Measurements from ENCODE around the gene RAB3GAP1. TPM values are rescaled to one million over a fixed set of nuclear protein-coding genes. Genes with fewer than 3 reads are reported as not detected.
"Not testable (repeated sequence)": the region's sequence is repeated elsewhere in the genome, so short reads cannot be mapped to it uniquely, and the experiment has no call there.

RAB3GAP1 gene
- total RNA-seq, 1 donor from 2014 or later = 89.7 TPM

- DNase-seq = no peak
These were observed 3.2 kb downstream of the RAB3GAP1 start for GRCh38 chr2:135055182-135055786.

DNA sequence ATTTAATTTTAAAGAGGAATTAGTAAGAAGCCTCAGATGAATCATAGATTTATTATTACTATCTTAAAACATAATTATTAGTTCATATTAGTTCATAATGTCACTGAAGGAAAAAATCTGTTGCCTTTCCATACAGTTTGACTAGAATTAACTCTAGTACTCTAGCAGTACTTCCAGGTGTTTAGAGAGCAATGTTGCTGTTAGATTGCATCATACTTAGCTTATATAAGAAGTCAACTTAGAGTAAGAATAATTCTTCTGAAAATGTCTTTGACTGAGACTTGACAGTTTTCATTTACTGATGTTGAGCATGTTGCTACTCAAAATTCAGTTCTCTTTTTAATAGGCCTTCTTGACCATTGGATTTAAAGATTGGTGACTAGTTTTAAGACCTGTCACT lies 4.7 kb downstream of the RAB3GAP1 start:
- DNase-seq = no peak

GRCh38 chr2:135059577-135059976 lies 7.5 kb downstream of the RAB3GAP1 start:
- no peak for DNase-seq

DNA sequence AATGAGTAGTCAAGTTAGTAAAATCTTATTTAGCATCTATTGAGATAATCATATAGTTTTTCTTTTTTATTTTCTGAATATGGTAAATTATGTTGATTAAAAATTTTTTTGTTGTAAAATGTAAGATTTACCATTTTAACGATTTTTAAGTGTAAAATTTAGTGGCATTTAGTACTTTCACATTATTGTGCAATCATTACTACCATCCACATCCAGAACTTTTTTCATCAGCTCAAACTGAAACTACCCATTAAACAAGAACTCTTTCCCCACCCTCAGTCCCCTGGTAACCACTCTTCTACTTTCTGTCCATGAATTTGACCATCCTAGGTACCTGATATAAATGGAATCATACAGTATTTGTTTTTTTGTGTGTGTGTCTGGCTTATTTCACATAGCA lies 11.1 kb downstream of the RAB3GAP1 start:
- no peak for DNase-seq

GRCh38 chr2:135064149-135064548 lies 12.1 kb downstream of the RAB3GAP1 start:
- DNase-seq = no peak

GRCh38 chr2:135066710-135067109 lies 14.6 kb downstream of the RAB3GAP1 start:
- no peak for DNase-seq

DNA sequence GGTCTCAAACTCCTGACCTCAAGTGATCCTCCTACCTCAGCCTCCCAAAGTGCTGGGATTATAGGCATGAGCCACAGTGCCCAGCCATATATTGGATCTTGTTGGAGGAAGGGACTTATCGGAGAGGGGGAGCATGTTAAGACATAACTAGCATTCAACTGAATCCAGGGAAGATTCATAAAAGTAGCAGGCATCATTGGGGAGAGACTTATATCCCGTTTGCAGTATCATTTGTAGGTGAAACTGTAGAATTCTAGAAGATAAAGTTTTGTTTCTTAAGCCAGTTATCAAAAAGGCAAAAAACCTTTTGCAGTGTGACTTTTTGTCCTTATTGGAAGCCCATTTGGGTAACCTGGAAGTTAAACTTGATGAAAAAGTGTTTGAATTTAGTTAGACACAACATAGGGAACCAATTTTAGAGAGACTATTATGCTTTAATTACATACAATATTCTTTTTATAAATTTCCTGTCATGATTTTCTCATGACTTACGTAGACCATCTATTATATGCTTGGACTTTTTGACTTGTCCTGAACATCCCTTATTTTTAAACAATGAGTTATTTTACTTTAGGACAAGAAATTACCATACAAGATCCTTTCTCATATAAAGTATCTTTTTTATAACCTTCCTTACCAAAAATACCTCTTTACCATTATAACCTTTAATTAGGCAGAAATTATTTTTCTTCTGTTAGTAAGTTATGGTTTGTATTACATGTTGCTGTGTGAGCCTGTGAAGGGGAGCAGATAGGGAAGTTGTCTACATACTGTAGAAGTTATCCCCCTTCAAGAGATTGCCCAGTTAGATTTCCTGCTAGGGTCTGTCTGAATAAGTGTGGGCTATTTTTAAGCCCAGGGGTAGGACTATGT lies 20.3 kb downstream of the RAB3GAP1 start:
- no peak for DNase-seq

GRCh38 chr2:135074216-135074615 lies 22.1 kb downstream of the RAB3GAP1 start:
- no peak for DNase-seq

- no peak for DNase-seq
These were observed 24.5 kb downstream of the RAB3GAP1 start for GRCh38 chr2:135076556-135076955.

DNA sequence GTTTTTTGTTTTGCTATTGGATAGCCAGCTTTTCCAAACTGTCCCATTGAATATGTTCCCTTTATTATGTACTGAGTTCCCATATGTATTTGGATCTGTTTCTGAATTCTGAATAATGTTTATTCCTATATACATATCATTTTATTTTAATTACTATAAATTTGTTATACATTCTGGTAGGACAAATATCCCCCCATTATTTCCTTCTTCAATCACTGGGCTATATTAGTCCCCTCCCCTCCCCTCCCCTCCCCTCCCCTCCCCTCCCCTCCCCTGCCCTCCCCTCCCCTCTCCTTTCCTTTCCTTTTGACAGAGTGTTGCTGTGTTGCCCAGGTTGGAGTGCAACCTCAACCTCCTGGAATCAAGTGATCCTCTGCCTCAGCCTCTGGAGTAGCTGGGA lies 26.3 kb downstream of the RAB3GAP1 start:
- no peak for DNase-seq

DNA sequence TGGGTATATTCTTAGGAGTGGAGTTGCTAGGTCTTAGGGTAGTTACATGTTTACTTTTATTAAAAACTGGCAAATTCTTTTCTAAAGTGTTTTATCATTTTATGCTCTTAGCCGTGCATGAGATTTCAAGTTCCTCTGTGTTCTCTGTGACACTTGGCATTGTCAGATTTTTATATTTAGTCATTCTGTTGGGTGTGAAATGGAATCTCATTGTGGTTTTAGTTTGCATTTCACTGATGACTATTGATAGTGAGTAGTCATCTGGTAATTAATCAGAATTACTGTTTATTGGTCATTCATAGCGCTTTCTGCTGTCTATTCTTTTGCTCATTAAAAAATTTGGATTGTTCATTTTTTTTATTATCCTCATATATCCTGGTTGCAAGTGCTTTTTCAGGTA lies 34.1 kb downstream of the RAB3GAP1 start:
- DNase-seq = no peak

DNA sequence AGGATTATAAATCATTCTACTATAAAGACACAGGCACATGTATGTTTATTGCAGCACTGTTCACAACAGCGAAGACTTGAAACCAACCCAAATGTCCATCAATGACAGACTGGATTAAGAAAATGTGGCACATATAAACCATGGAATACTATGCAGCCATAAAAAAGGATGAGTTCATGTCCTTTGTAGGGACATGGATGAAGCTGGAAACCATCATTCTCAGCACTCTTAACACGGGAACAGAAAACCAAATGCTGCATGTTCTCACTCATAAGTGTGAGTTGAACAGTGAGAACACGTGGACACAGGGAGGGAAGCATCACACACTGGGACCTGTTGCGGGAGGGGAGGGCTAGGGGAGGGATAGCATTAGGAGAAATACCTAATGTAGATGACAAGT lies 37.5 kb downstream of the RAB3GAP1 start:
- DNase-seq = not testable (repeated sequence)

DNA sequence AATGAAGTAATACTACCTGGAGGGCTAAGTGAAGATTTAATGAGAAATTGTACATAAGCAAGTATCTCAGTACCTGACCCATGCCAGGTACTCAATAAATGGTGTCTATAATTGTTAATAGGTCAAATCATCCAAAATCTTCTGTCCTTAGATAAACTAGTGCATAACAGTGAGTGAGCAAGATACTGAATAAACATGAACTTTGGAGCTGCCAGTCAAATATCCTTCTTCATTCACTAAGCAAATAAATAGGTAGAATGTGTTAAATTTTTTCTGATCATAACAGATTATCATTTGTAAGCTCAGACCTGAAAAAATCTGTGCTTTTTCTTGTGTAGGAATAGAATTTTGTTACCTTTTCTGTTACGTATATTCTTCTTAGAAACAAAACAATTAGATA lies 39.6 kb downstream of the RAB3GAP1 start:
- no peak for DNase-seq

- no peak for DNase-seq
These were observed 41.1 kb downstream of the RAB3GAP1 start for GRCh38 chr2:135093193-135093592.

- DNase-seq = no peak
These were observed 41.7 kb downstream of the RAB3GAP1 start for GRCh38 chr2:135093670-135094330.

GRCh38 chr2:135094508-135094907 lies 42.4 kb downstream of the RAB3GAP1 start:
- DNase-seq = no peak

GRCh38 chr2:135095591-135095990 lies 43.5 kb downstream of the RAB3GAP1 start:
- no peak for DNase-seq

- no peak for DNase-seq
These were observed 44.8 kb downstream of the RAB3GAP1 start for GRCh38 chr2:135096665-135097446.

GRCh38 chr2:135097532-135098231 lies 45.6 kb downstream of the RAB3GAP1 start:
- no peak for DNase-seq

GRCh38 chr2:135099802-135100483 lies 47.9 kb downstream of the RAB3GAP1 start:
- no peak for DNase-seq

DNA sequence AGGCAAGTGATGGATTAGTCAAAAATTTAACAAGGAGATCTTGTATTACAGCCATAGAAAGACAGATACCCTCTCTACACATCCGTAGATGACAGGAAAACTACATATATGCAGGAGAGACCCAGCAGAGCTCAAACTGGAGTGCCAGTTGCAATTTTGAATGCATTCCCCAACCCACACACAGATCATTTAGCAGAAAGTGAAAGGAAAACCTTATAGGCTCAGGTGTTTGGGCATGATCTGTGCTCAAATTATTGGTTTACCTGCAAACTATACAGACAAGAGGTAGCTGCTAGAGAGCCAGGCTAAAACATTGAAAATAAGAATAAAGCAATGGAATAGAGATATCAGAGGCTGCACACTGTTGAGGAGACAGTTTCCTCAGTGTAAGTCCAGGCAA lies 51.8 kb downstream of the RAB3GAP1 start:
- no peak for DNase-seq

Data from occipital lobe (tissue), 2 donors.